K562 (cell line): ENCODE measurements around the gene PIF1.

Experiments
- HDAC6 ChIP-seq: IDR thresholded peaks from 2 replicates; pipeline ENCODE4 v1.6.1; 2012; ENCODE audit warnings: low read depth, mild to moderate bottlenecking, control low read depth, inconsistent platforms, low read length, moderate library complexity
- YY1 ChIP-seq, 3 experiments: IDR thresholded peaks; 2 replicates each; pipeline ENCODE4 v1.6.1; 2011; ENCODE audit warnings: low read length in 2 of 3, mild to moderate bottlenecking in 2 of 3, moderate library complexity in 2 of 3, borderline replicate concordance in 1 of 3, control low read depth in 1 of 3, low read depth in 1 of 3; ENCODE audit not compliant: insufficient read depth in 3 of 3, insufficient replicate concordance in 2 of 3, control insufficient read depth in 1 of 3, insufficient read length in 1 of 3; ENCODE audit errors: extremely low read depth in 1 of 3
- TF ChIP-seq, protein P1 (sequence below): sonication (generic); formaldehyde crosslinking; IDR thresholded peaks from 2 replicates; pipeline ENCODE4 v1.8.0; 2022; ENCODE audit warnings: mild to moderate bottlenecking, missing genetic modification reagents

DNA sequence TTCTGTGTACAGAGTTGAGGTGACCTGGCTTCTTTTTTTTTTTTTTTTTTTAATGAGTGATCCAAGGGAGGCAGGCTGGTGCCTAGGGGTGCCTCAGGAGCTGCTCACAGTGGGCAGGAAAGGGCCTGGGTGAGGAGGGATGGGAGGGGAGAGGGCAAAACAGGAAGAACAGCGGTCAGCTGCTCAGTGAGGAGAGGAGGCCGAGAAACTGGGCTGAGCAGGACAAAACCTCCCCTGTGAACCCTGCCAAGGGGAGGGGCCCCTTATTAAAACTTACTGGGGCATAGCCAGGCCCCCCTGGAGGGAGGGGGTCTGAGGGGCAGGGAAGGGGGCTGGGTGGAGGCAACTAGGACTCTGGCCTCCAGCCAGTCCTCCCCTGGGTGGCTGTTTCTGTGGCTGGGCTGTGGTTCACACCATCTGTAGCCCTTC lies 19.8 kb upstream of the PIF1 start:
- TF ChIP-seq, protein P1, sequence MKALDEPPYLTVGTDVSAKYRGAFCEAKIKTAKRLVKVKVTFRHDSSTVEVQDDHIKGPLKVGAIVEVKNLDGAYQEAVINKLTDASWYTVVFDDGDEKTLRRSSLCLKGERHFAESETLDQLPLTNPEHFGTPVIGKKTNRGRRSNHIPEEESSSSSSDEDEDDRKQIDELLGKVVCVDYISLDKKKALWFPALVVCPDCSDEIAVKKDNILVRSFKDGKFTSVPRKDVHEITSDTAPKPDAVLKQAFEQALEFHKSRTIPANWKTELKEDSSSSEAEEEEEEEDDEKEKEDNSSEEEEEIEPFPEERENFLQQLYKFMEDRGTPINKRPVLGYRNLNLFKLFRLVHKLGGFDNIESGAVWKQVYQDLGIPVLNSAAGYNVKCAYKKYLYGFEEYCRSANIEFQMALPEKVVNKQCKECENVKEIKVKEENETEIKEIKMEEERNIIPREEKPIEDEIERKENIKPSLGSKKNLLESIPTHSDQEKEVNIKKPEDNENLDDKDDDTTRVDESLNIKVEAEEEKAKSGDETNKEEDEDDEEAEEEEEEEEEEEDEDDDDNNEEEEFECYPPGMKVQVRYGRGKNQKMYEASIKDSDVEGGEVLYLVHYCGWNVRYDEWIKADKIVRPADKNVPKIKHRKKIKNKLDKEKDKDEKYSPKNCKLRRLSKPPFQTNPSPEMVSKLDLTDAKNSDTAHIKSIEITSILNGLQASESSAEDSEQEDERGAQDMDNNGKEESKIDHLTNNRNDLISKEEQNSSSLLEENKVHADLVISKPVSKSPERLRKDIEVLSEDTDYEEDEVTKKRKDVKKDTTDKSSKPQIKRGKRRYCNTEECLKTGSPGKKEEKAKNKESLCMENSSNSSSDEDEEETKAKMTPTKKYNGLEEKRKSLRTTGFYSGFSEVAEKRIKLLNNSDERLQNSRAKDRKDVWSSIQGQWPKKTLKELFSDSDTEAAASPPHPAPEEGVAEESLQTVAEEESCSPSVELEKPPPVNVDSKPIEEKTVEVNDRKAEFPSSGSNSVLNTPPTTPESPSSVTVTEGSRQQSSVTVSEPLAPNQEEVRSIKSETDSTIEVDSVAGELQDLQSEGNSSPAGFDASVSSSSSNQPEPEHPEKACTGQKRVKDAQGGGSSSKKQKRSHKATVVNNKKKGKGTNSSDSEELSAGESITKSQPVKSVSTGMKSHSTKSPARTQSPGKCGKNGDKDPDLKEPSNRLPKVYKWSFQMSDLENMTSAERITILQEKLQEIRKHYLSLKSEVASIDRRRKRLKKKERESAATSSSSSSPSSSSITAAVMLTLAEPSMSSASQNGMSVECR, result no peak
- TF ChIP-seq HDAC6 (no peak), YY1 (IDR thresholded peaks at IDR 0.05; ENCODE audit: borderline replicate concordance in 1 of 3, control insufficient read depth in 1 of 3, extremely low read depth in 1 of 3, insufficient read depth in 3 of 3, insufficient read length in 1 of 3, insufficient replicate concordance in 2 of 3, low read depth in 1 of 3, low read length in 2 of 3) (no peak)
